ENCODE data around the gene CDH22.

CDH22 gene

DNA sequence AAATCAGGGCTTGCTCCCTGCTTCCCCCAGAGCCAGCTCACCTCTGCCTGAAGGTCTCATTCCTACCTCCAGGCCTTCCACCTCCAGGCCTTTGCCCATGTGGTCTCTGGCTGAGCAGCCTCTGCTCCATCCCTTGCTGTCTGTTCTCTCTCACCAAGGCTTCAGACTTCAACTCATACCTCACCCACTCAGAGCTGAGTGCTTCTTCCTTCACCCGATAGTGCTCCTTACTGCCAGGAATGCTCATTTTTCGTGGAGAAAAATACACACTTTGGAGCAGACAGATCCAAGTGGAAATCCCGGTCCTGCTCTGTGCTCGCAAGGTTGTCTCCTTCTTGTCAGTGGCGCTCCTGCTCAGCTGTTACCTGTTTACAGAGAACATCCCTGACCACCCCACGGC lies 7.0 kb upstream of the CDH22 start:
- H3K27me3 Mint-ChIP-seq: peaks cover 69% of the 10 kb centered on the region
- no peaks in the 10 kb centered on the region for H3K36me3 Mint-ChIP-seq (ENCODE audit: low read depth)
- no peaks in the 10 kb centered on the region for H3K9me3 Mint-ChIP-seq
- H3K4me1 Mint-ChIP-seq (ENCODE audit: low read depth): no peaks in the 10 kb centered on the region
- H3K27ac Mint-ChIP-seq: no peak overlapping the region
- no peak overlapping the region for H3K4me3 Mint-ChIP-seq

DNA sequence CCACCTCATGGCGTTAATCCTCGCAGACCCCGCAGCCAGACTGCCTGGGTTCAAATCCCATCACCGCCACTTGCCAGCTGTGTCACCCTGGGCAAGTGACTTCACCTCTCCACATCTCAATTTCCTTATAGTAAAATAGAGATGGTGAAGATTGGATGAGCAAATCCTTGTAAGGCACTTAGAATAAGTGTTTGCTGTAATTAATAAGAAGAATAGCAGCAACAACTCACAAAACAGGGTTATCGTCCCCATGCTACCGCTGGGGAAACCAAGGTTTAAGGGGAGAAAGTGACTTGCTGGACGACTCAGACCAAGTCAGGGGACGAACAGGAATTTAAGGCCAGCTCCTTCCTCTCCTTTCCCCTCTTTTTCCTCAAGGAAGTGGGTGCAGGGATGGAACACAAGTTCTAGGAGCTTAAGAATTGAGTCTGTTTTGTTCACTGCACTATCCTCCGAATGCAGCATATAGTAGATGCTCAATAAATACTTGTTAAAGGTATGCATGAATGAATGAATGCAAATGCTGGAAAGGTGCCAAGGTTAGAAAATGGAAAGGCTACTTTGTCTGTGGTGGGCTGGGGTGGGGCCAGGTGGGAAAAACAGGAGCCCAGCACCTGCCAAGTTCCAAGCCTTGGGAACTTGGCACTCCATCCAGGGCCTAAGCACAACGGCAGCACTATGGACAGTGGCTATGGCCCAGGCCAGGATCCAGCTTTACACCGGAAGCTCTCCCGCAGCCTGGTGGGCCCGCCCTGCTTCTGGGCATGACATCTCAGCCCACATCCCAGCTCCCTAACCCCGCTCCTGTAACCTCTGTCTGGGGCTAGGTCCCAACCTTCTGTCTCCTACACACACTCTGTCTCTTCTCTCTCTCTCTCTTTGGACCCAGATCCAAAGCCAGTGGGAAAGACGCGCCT lies 4.9 kb upstream of the CDH22 start:
- Mint-ChIP-seq H3K4me3 (no peak overlapping the region), H3K36me3 (ENCODE audit: low read depth) (no peaks in the 10 kb centered on the region), H3K4me1 (ENCODE audit: low read depth) (no peaks in the 10 kb centered on the region), H3K9me3 (no peaks in the 10 kb centered on the region), H3K27me3 (peaks cover 72% of the 10 kb centered on the region), H3K27ac (no peak overlapping the region)

DNA sequence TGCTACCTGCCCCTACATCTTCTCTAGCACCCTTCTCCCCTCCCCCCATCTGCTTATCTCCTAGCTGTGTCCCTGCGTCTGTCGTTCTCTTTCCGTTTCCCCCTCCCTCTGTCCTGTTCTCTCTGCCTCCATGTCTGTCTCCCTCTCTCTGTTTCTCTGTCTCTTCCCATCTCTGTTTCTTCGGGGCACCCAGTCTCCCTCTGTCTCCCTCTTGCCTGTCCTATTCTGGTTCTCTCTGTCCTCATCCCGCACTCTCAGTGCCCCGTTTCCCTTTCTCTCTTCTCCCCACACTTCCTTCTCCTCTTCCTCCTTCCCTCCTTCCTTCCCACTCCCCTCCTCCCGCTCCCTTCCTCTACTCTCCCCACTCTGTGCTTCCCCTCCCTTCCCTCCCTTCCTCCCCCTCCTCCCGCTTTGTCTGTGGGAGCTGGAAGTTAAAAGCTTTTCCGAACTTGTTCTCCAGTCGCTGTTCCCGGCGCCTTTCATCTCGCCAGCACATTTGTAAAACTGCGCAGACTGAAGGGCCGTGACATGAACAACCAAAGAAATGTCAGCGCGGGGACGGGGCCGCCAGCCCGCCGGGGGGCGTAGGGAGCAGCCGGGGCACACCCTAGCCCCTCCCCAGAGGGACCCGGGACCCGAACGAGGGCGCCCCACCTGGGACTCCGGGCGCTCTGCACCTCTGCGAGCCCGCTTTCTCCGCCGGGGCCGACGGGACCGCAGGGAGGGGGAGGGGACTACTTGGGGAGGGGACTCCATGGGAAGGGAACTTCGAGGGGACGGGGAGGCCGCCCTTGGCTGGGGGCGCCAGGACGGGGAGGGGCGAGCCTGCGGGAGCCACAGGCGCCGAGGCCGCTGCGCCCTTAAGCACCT lies 4.0 kb upstream of the CDH22 start:
- Mint-ChIP-seq H3K4me3 (no peak overlapping the region), H3K9me3 (no peaks in the 10 kb centered on the region), H3K27me3 (peaks cover 72% of the 10 kb centered on the region), H3K27ac (no peak overlapping the region), H3K36me3 (ENCODE audit: low read depth) (no peaks in the 10 kb centered on the region), H3K4me1 (ENCODE audit: low read depth) (no peaks in the 10 kb centered on the region)

DNA sequence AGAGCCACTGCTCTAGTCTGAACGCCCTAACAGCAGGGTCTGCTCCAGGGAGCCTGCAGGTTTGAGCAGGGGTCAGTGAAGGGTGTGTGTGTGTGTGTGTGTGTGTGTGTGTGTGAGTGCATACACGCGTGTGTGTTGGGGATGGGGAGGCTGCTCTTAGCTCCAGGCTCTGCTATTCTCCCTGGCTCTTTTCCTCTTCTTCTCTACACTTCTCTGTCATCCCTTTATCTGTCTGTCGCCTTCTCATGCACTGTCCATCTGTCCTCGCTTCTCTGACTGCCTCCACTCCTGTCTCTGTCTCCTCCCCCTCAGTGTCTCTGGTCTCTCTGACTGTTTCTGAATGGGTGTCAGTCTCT lies 3.4 kb upstream of the CDH22 start:
- Mint-ChIP-seq H3K27me3 (peaks cover 75% of the 10 kb centered on the region), H3K27ac (no peak overlapping the region), H3K4me3 (no peak overlapping the region), H3K9me3 (no peaks in the 10 kb centered on the region), H3K4me1 (ENCODE audit: low read depth) (no peaks in the 10 kb centered on the region), H3K36me3 (ENCODE audit: low read depth) (no peaks in the 10 kb centered on the region)

DNA sequence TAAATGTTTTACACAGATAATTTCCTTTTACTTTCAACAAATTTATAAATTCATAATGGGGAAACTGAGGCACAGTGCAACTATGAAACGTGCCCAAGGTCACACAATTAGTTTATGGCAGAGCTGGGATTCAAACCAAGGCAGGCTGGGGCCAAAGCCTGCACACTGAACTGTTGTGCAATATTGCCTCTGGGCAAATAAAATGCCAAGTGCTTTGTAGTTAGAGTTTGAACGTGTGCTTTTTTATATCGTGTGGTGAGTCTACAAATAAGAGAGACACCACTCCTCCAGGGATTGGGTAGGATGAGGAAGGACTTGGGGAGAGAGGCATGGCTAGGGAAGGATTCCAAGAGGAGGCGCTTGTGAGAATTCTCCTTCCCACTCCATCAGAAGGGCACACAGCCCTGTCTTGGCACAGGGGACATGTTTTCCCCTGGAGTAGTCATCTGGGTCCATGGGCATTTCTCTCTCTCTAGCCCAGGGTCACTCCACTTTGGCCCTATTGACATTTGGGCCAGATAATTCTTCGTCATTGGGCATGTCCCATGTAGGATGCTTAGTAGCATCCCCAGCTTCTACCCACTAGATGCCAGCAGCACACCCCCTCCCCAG lies 2.8 kb upstream of the CDH22 start:
- Mint-ChIP-seq H3K27me3 (peaks cover 77% of the 10 kb centered on the region), H3K4me1 (ENCODE audit: low read depth) (no peaks in the 10 kb centered on the region), H3K9me3 (no peaks in the 10 kb centered on the region), H3K4me3 (no peak overlapping the region), H3K36me3 (ENCODE audit: low read depth) (no peaks in the 10 kb centered on the region), H3K27ac (no peak overlapping the region)

DNA sequence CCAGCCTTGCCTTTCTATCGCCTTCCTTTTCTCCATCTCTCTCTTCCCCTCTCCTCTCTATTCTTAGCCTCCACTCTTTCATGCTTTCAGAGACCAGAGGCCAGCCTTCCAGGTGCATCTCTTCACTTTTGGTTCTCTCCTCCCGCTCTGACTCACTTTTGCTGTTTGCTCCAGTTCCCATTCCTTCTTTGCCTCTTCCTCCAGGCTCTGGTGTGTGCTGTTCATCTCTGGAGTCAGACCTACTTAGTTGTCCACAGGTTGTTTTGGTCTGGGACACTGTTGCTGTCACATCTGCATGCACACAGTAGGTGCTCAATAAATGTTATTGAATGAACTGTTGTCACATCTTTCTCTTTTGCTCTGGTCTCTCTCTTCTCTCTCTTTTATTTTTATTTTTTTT lies 1.6 kb upstream of the CDH22 start:
- no peaks in the 10 kb centered on the region for H3K9me3 Mint-ChIP-seq
- no peaks in the 10 kb centered on the region for H3K36me3 Mint-ChIP-seq (ENCODE audit: low read depth)
- peaks cover 69% of the 10 kb centered on the region for H3K27me3 Mint-ChIP-seq
- H3K4me1 Mint-ChIP-seq (ENCODE audit: low read depth): no peaks in the 10 kb centered on the region
- H3K4me3 Mint-ChIP-seq: no peak overlapping the region
- no peak overlapping the region for H3K27ac Mint-ChIP-seq

DNA sequence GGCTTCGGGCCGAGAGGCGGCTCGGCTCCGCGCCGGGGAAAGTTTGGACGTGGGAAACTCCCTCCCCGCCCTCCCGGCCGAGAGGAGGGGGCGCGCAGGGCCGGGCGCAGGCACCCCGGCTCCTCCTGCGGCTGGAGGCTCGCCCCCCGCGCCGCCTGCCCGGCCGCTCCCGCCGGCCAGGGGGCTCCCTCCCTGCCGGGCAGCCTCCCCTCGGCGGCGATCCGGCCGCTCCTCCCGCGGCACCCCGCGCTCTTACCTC lies 370 bp downstream of the CDH22 start:
- Mint-ChIP-seq H3K9me3 (no peaks in the 10 kb centered on the region), H3K4me1 (ENCODE audit: low read depth) (no peaks in the 10 kb centered on the region), H3K27me3 (peaks cover 64% of the 10 kb centered on the region), H3K36me3 (ENCODE audit: low read depth) (no peaks in the 10 kb centered on the region), H3K27ac (no peak overlapping the region), H3K4me3 (no peak overlapping the region)

DNA sequence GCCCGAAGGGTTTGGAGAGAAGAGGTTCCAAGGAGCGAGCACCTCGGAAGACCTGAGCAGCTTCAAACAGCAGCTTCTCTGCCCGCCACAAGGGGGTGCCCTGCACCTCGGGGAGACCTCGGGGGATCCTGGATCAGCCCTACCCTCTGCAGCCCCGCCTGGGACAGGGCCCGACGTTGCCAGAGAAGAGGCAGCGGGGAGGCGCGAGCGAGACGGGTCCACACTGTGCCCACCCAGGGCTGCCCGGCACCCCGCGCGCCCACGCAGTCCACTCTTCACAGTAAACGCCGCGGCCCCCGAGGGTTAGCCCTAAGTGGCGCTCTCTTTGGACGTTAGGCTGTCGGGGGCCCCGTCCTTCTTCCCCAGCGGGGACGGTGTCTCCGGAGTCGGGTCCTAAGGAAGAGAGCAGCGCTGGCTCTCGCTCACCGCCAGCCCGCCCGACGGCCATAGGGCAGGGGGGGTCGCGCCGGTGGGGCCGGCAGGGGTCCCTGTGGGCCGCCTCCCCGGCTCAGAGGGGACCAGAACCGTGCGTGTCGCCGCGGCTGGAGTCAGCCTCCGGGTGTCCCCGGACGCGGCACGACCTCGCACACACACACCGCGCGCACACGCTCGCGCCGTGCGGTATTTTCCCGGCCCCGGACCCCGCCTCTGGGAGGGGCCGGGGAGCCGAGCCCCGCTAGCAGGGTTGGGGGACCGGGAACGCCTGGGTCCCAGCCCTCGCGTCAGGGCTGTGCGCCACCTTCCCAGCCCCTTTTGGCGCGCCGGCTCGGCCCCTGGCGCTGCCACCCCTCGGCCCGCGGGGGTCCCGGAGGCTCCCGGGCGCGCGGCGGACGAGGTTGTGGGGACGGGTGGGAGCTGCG lies 929 bp downstream of the CDH22 start:
- H3K4me3 Mint-ChIP-seq: no peak overlapping the region
- no peak overlapping the region for H3K27ac Mint-ChIP-seq
- H3K36me3 Mint-ChIP-seq (ENCODE audit: low read depth): no peaks in the 10 kb centered on the region
- peaks cover 64% of the 10 kb centered on the region for H3K27me3 Mint-ChIP-seq
- no peaks in the 10 kb centered on the region for H3K9me3 Mint-ChIP-seq
- H3K4me1 Mint-ChIP-seq (ENCODE audit: low read depth): no peaks in the 10 kb centered on the region

DNA sequence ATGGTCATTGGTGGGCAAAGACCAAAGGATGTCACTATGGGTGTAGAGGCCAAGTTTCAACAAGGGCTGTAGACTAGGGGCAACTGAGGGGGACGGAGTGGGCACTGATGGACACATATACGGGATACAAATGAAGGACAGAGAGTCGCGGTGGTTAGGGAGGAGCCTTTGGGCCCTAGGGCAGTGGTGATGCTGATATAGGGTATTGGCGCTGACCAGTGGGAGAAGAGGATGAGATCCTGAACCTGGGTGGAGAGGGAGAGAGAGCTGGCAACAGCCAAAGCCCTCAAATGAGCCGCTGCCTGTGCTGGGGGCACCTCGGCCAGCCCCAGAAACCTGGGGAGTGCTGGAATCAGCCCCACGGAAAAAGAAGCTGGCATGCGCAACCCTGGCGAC lies 1.6 kb downstream of the CDH22 start:
- no peaks in the 10 kb centered on the region for H3K4me1 Mint-ChIP-seq (ENCODE audit: low read depth)
- peaks cover 59% of the 10 kb centered on the region for H3K27me3 Mint-ChIP-seq
- no peaks in the 10 kb centered on the region for H3K36me3 Mint-ChIP-seq (ENCODE audit: low read depth)
- peak overlapping the region; percentile 42 for H3K4me3 Mint-ChIP-seq
- no peaks in the 10 kb centered on the region for H3K9me3 Mint-ChIP-seq
- H3K27ac Mint-ChIP-seq: no peak overlapping the region

DNA sequence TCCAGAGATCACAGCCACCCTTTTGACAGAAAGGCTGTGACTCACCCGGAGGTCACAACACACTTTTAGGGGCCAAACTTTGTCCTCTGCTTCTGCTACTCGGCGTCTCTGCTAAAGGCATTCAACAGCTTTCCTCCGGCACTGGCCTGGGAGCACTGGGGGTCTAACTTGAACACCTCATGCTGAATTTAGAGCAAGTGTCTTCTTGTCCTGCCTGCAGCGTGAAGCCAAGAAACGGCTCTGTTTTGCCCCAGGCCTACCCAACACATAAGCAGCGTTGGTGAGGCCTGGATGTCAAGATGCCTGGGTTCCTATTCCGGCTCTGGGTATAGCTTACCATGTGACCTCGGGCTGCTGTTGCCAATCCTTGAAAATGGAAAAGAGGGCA lies 2.3 kb downstream of the CDH22 start:
- Mint-ChIP-seq H3K36me3 (ENCODE audit: low read depth) (no peaks in the 10 kb centered on the region), H3K4me3 (no peak overlapping the region), H3K27me3 (peaks cover 52% of the 10 kb centered on the region)

DNA sequence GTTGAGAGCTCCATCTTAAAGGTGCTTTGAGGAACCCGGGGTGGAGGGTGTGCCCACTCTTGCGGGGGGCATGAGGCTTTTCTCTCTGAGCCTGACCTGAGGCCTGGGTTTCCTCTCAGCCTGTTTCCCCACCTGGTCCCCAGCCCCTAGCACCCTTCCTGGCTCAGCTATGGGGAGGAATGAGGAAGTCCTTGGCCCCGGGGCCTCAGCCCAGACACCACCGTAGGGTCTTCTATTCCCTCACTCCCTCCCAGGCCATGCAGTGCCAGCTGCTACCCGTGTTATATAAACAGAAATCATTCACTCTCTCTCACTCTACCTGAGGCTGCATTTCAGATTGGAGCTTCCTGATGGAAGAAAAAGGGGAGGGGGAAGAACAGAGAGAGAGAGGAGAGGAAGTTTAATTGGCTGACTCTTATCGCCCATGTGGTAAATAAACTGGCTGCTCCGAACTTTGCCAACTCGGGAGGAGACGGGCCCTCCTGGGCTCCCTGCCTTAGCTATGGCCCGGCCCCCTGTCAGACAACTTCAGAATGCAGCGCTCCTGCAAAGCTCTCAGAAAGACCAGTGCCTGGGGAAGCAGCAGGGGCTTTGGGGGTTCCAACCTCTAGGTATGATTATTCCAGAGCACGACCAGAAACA lies 2.8 kb downstream of the CDH22 start:
- H3K4me1 Mint-ChIP-seq (ENCODE audit: low read depth): no peaks in the 10 kb centered on the region

More for the DNA sequence above, 2.3 kb downstream of the CDH22 start:
- H3K9me3 Mint-ChIP-seq: no peaks in the 10 kb centered on the region
- H3K4me1 Mint-ChIP-seq (ENCODE audit: low read depth): no peaks in the 10 kb centered on the region
- H3K27ac Mint-ChIP-seq: no peak overlapping the region

DNA sequence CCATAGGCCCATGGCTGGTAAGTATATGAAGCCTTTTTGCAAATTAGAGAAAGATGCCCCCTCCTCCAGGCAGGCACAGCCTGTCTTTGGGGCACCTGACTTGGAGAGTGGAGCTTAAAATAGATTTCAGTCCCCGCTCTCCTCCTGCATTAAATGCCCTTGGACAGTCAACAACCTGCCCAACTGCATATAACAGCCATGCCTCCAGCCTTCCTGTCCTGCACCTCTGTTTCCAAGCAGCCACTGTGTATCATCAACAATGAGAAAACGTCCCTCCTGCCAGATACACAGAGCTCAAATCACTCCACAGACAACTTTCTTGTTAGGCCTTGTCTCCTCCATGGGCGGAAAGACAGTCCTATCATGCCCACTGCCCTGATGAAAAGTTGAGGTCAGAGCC lies 3.4 kb downstream of the CDH22 start:
- no peak overlapping the region for H3K27ac Mint-ChIP-seq
- H3K36me3 Mint-ChIP-seq (ENCODE audit: low read depth): no peaks in the 10 kb centered on the region
- H3K4me3 Mint-ChIP-seq: no peak overlapping the region
- H3K9me3 Mint-ChIP-seq: no peaks in the 10 kb centered on the region
- H3K4me1 Mint-ChIP-seq (ENCODE audit: low read depth): no peaks in the 10 kb centered on the region
- peaks cover 44% of the 10 kb centered on the region for H3K27me3 Mint-ChIP-seq

More for the DNA sequence above, 2.8 kb downstream of the CDH22 start:
- H3K4me3 Mint-ChIP-seq: no peak overlapping the region
- no peaks in the 10 kb centered on the region for H3K9me3 Mint-ChIP-seq
- H3K27me3 Mint-ChIP-seq: peaks cover 47% of the 10 kb centered on the region
- no peaks in the 10 kb centered on the region for H3K36me3 Mint-ChIP-seq (ENCODE audit: low read depth)
- no peak overlapping the region for H3K27ac Mint-ChIP-seq

DNA sequence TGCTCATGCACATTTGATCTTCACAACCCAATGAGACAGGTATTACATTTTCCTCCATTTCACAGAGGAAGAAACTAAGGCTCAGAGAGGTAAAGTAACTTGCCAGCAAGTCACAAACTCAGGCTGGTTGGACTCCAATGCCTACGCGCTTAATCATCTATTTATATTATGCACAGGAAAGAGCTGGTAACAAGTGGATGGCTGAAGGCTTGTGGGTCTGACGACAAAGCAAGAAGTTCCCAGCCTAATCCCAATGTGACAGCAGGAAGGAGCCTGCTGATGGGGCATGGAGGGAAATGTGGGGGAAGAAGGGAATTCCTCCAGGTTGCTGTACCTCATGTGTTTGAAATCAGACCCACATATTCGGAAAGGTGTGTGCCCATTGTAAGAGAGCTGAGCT lies 3.9 kb downstream of the CDH22 start:
- Mint-ChIP-seq H3K36me3 (ENCODE audit: low read depth) (no peaks in the 10 kb centered on the region), H3K9me3 (no peaks in the 10 kb centered on the region), H3K27me3 (peaks cover 39% of the 10 kb centered on the region), H3K4me1 (ENCODE audit: low read depth) (no peaks in the 10 kb centered on the region), H3K27ac (no peak overlapping the region), H3K4me3 (no peak overlapping the region)

DNA sequence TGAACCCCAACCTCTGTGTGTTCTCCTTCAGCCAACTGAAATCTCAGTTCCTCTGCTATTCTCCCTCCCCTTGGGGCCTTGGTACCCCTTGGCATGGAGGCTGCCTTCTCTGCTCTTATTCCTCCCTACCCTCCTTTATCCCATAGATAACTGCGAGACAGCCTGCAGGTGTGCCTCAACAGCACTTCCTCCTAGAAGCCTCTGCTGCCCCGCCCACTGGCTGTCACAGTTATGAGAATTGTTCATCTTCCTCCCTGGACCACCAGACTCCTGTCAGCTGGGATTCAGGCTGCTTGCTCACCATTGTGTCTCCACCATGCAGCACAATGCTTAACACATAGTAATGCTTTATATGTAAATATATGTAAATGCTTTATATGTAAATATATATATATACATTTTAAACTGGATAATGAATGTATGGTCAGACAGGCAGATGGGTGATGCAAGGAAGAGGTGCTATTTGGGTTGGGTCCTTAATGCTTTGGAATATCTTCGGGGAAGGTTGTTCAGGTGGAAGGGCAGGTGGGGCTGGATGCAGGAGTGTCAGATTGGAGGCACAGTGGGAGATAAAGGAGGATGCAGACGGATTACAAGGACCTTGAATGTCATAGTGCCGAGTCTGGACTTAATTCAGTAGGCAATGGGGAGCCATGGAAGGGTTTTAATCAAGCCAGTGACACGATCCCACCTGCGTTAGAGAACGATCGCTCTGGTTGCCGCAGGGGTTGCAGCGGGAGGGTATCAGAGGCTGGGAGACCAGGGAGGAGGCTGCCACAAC lies 4.9 kb downstream of the CDH22 start:
- Mint-ChIP-seq H3K36me3 (ENCODE audit: low read depth) (no peaks in the 10 kb centered on the region), H3K9me3 (no peaks in the 10 kb centered on the region), H3K4me3 (no peak overlapping the region), H3K4me1 (ENCODE audit: low read depth) (no peaks in the 10 kb centered on the region), H3K27ac (no peak overlapping the region), H3K27me3 (peaks cover 38% of the 10 kb centered on the region)

All from stimulated activated naive CD8-positive, alpha-beta T cell treated with anti-CD3 and anti-CD28 coated beads, Interleukin-15, Interleukin-2, amounts not matched to agents 100 ng/mL and 50 ng/mL, for 24 hours (primary cell).